Sigmoid colon (tissue), 4 donors: Measurements from ENCODE around the gene TIGAR.

Source experiments
- EP300 ChIP-seq, 4 donors: sonication (generic); formaldehyde crosslinking; IDR thresholded peaks; one replicate each; pipeline ENCODE4 v1.6.1; 2017; ENCODE audit warnings: antibody characterized with exemption in 4 of 4
- POLR2A ChIP-seq, 2 donors: fragments of 450-650 bp; IDR thresholded peaks; one replicate each; pipeline ENCODE4 v1.6.1; 2016; ENCODE audit warnings: antibody characterized with exemption in 2 of 2, mild to moderate bottlenecking in 2 of 2, moderate library complexity in 2 of 2
- TF ChIP-seq, protein P1 (sequence below), 4 experiments: fragments of 450-650 bp in 3 of 4; fragments of 200-600 bp in 1 of 4; IDR thresholded peaks; one replicate each; pipeline ENCODE4 v1.5.1; 2016 to 2019; ENCODE audit warnings: antibody characterized with exemption in 4 of 4, mild to moderate bottlenecking in 3 of 4, moderate library complexity in 2 of 4

DNA sequence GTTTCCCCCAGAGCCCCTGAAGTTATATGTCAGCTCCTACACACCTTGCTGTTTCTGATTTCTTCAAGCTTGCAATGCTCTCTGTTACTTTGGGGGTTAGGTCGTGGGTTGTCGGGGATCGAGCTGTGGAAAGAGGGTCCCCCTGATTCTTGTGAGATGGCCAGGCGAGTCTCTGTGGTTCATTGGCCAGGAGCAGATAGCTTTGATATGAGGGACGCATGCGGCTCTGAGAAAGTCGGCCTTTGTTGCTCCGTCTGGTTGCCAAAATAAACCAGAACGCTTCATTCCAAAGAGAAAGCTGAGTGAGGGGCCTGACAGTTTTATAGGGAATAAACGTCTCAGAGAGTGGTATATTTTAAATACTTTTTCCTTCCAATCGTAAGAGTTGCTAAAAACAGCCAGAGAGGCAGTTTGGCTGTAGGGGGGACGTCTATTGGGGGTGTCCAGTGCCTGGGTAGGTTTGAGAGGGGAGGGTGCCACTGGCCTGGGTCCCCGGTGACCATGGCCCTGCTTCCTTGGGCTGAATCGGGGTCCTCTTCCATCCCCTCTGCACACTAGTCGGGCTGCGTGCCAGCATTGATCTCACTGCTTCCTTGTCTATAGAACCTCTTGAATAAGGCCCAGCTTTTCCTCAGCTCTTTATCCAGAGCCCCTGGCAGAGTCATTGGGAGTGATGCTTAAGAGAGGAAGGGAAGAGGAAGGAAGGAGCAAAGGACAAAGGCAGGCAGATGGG, 28.5 kb upstream of the TIGAR start:
- TF ChIP-seq, protein P1, sequence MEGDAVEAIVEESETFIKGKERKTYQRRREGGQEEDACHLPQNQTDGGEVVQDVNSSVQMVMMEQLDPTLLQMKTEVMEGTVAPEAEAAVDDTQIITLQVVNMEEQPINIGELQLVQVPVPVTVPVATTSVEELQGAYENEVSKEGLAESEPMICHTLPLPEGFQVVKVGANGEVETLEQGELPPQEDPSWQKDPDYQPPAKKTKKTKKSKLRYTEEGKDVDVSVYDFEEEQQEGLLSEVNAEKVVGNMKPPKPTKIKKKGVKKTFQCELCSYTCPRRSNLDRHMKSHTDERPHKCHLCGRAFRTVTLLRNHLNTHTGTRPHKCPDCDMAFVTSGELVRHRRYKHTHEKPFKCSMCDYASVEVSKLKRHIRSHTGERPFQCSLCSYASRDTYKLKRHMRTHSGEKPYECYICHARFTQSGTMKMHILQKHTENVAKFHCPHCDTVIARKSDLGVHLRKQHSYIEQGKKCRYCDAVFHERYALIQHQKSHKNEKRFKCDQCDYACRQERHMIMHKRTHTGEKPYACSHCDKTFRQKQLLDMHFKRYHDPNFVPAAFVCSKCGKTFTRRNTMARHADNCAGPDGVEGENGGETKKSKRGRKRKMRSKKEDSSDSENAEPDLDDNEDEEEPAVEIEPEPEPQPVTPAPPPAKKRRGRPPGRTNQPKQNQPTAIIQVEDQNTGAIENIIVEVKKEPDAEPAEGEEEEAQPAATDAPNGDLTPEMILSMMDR (IDR thresholded peaks at IDR 0.05) = no peak
- TF ChIP-seq EP300 (IDR thresholded peaks at IDR 0.05) = no peak
- TF ChIP-seq POLR2A (IDR thresholded peaks at IDR 0.05) = no peak
